ENCODE data around the gene FNBP1L. TPM values are rescaled to one million over a fixed set of nuclear protein-coding genes. Genes with fewer than 3 reads are reported as not detected.

FNBP1L gene
- polyA plus RNA-seq, 1 experiment = 5.5 TPM

GRCh38 chr1:93415296-93415695, 32.6 kb upstream of the FNBP1L start:
- no peak for DNase-seq (ENCODE audit: low read depth)

GRCh38 chr1:93416183-93416582, 31.7 kb upstream of the FNBP1L start:
- H3K27me3 ChIP-seq (ENCODE audit: control insufficient read depth, insufficient read depth, low read length) = no peaks in the 10 kb centered on the region
- POLR2A ChIA-PET = no interaction called here
- no peaks in the 10 kb centered on the region for H3K36me3 ChIP-seq (ENCODE audit: control insufficient read depth, insufficient read depth, low read length)
- CTCF ChIA-PET = interaction anchor here (1.8 kb wide), 1 partner anchor 18 kb away, joined by 4 read pairs; no protein-coding TSS in a partner anchor
- no peak for TF ChIP-seq CTCF (IDR thresholded peaks at IDR 0.05; ENCODE audit: insufficient read depth, low read depth, low read length)
- no peak for DNase-seq (ENCODE audit: low read depth)
- H3K4me3 ChIP-seq (ENCODE audit: low read depth, low read length) = no peak overlapping the region

More at GRCh38 chr1:93415296-93415695, 32.6 kb upstream of the FNBP1L start:
- H3K27me3 ChIP-seq (ENCODE audit: control insufficient read depth, insufficient read depth, low read length) = no peaks in the 10 kb centered on the region
- no peaks in the 10 kb centered on the region for H3K36me3 ChIP-seq (ENCODE audit: control insufficient read depth, insufficient read depth, low read length)
- no peak for TF ChIP-seq CTCF (IDR thresholded peaks at IDR 0.05; ENCODE audit: insufficient read depth, low read depth, low read length)
- ChIA-PET CTCF (interaction anchor here (0.9 to 1.8 kb wide), 2 partner anchors 19 to 110 kb away, joined by 3 to 4 read pairs; no protein-coding TSS in a partner anchor), POLR2A (no interaction called here)
- no peak overlapping the region for H3K4me3 ChIP-seq (ENCODE audit: low read depth, low read length)

- DNase-seq (ENCODE audit: low read depth) = no peak
- H3K36me3 ChIP-seq (ENCODE audit: control insufficient read depth, insufficient read depth, low read length) = no peaks in the 10 kb centered on the region
- no peak for TF ChIP-seq CTCF (IDR thresholded peaks at IDR 0.05; ENCODE audit: insufficient read depth, low read depth, low read length)
- H3K4me3 ChIP-seq (ENCODE audit: low read depth, low read length) = no peak overlapping the region
- no peaks in the 10 kb centered on the region for H3K27me3 ChIP-seq (ENCODE audit: control insufficient read depth, insufficient read depth, low read length)
- ChIA-PET POLR2A (no interaction called here), CTCF (no interaction called here)
These were observed 28.6 kb upstream of the FNBP1L start for GRCh38 chr1:93419344-93419743.

GRCh38 chr1:93420400-93420799, 27.5 kb upstream of the FNBP1L start:
- Histone ChIP-seq H3K4me3 (ENCODE audit: low read depth, low read length) (no peak overlapping the region), H3K27me3 (ENCODE audit: control insufficient read depth, insufficient read depth, low read length) (no peaks in the 10 kb centered on the region), H3K36me3 (ENCODE audit: control insufficient read depth, insufficient read depth, low read length) (no peaks in the 10 kb centered on the region)
- ChIA-PET CTCF (no interaction called here), POLR2A (no interaction called here)
- DNase-seq (ENCODE audit: low read depth) = no peak
- no peak for TF ChIP-seq CTCF (IDR thresholded peaks at IDR 0.05; ENCODE audit: insufficient read depth, low read depth, low read length)

- TF ChIP-seq CTCF (IDR thresholded peaks at IDR 0.05; ENCODE audit: insufficient read depth, low read depth, low read length) = no peak
- DNase-seq (ENCODE audit: low read depth) = no peak
- ChIA-PET POLR2A (no interaction called here), CTCF (interaction anchor here (1.7 kb wide), 1 partner anchor 122 kb away, joined by 5 read pairs; no protein-coding TSS in a partner anchor)
- Histone ChIP-seq H3K4me3 (ENCODE audit: low read depth, low read length) (no peak overlapping the region), H3K27me3 (ENCODE audit: control insufficient read depth, insufficient read depth, low read length) (no peaks in the 10 kb centered on the region), H3K36me3 (ENCODE audit: control insufficient read depth, insufficient read depth, low read length) (no peaks in the 10 kb centered on the region)
These were observed 21.7 kb upstream of the FNBP1L start for GRCh38 chr1:93426181-93426580.

Measured in BJ (cell line).